GM23248 (cell line): ENCODE results near the gene INTS14.

Experiments used
- EZH2 ChIP-seq: fragments of 200-600 bp; sonication (generic); IDR thresholded peaks from 2 replicates; pipeline ENCODE4 v1.6.1; 2018; ENCODE audit warnings: antibody characterized with exemption, mild to moderate bottlenecking; ENCODE audit not compliant: insufficient read depth, poor library complexity, severe bottlenecking
- EZH2phosphoT487 ChIP-seq: fragments of 200-600 bp; sonication (generic); IDR thresholded peaks from 2 replicates; pipeline ENCODE4 v1.6.1; 2018; ENCODE audit warnings: antibody characterized with exemption, moderate library complexity, mild to moderate bottlenecking, low read depth; ENCODE audit not compliant: insufficient read depth

GRCh38 chr15:65558336-65558735 is 52.6 kb downstream of the INTS14 start:
- TF ChIP-seq EZH2, result no peak
- TF ChIP-seq EZH2phosphoT487, result no peak
